GM12873 (cell line): Measurements from ENCODE around the gene NUB1.

ENCODE experiments used
- TF ChIP-seq, protein P1 (sequence below): IDR thresholded peaks from 2 replicates; pipeline ENCODE4 v1.5.1; 2012; ENCODE audit warnings: low read depth, mild to moderate bottlenecking, moderate library complexity, low read length, control low read depth; ENCODE audit not compliant: insufficient read depth; ENCODE audit errors: missing control alignments

Gene NUB1

DNA sequence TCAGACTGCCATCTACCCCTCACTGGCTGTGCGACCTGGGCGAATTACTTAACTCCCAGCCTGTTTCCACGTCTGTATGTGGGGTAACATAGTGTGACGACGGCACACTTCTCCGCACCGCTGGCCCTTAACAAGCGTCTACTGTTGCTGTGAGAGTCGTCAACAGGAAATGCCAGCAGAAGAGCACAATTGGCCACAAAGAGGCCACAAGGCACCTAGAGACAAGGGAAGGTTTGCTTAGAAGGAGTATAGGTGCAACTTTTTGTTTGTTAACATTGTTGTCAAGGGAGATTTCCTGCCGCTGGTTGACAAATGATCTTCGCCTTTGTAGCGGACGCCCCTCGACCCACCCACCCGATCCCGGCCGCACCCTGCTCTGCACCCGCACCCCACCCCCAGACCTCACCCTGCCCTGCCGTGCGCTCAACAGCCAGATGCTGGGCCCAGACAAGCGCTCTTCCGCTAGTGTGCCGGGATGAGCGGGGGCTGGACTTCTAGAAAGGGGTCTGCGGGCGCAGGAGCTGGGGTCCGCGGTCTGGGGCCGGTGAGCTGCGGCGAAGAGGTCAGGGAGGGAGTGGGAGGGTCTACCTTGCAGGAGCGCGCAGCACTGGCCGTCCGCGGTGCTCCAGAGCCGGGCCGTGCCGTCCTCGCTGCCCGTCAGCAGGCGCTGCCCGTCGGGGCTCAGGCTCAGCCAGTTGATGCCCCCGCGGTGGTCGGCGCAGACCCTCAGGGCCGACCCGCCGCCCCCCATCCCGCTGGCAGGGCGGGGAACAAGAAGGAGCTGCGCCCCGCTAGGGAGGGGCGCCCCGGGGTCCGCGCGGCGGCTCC is 67.4 kb downstream of the NUB1 start:
- TF ChIP-seq, protein P1, sequence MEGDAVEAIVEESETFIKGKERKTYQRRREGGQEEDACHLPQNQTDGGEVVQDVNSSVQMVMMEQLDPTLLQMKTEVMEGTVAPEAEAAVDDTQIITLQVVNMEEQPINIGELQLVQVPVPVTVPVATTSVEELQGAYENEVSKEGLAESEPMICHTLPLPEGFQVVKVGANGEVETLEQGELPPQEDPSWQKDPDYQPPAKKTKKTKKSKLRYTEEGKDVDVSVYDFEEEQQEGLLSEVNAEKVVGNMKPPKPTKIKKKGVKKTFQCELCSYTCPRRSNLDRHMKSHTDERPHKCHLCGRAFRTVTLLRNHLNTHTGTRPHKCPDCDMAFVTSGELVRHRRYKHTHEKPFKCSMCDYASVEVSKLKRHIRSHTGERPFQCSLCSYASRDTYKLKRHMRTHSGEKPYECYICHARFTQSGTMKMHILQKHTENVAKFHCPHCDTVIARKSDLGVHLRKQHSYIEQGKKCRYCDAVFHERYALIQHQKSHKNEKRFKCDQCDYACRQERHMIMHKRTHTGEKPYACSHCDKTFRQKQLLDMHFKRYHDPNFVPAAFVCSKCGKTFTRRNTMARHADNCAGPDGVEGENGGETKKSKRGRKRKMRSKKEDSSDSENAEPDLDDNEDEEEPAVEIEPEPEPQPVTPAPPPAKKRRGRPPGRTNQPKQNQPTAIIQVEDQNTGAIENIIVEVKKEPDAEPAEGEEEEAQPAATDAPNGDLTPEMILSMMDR: no peak

DNA sequence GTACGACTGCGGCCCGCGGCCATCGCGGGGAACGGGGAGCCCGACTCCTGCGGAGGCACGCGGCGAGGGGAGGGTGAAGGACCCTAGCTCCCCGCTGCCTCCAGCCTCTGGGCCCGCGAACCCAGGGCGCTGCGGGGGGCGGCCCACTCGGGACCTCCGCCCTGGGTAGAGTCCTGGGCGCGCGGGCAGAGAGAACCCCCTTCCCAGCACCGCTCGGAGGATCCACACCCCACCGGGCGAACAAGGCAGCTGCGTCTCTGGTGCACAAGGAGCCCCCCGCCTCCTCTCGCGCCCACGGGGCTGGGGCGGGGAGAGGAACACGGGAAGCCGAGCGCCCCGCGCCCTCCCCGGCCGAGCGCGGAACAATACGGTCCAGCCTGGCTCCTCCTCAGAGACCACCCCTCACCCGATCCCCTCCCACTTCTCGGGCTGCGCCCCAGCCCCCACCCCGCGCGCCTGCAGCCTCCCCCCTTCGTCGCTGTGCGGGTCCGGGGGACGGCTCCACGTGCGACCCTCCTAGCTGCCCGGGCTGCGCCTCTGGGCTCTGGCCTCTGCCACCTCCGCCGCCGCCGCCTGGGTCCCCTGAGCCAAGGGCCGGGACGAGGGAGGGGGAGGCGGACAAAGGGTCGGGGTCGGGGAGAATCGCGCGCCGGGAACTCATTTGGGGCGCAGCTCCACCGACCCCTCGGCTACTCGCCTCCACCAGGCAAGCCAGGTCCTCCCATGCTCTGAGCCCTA is 68.2 kb downstream of the NUB1 start, which contains the start of gene WDR86:
Gene WDR86, minus strand, starts transcription at position 372 of the 738 bp plus-strand sequence. CDS start 449 bp downstream, outside the sequence.
- TF ChIP-seq, protein P1: no peak

DNA sequence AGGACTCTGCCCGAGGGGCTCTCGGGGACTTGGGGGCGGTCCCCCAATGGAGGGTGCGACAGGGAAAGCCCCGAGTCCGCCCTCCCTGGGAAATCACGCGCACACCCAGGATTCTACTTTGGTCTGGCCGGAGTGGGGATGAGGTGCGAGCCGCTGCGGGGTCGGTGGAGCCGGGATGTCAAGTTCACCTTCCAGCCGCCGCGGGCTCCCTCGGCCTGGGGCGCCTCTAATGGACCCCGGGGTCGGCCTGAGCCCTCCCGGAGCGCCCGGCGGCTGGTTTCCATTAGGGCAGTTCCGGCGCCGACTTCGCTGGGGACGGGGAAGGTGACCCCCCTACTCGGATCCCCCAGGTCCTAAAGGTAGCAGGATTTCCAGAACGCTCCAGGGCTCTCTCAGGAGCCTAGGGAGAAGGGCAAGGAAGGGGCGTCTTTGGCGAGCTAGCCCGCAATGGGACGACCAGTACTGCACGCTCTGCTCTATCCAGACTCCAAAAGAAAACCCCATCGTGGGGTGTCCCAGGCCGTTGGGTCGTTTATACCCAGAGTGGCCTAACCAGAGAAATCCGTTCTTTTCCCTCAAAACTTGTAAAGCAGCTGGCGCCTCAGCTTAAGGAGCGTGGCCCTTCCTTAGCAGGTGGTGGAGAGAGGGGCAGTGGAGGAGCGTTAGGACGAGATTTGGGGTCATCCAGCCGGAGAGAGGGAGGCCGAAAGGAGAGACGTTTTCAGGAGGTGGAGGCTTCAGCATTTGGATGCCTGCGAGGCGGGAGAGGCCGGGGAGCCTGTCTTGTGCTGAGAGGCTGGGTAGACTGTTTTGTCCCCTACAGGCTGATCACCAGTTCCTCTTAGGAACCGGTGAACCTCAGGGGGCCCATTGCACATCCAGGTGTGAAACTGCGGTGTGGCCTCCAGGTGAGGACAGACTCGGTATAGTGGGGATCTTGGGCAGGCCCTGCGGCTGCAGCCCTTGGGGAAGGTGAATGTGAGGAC is 69.1 kb downstream of the NUB1 start:
- TF ChIP-seq, protein P1: no peak

DNA sequence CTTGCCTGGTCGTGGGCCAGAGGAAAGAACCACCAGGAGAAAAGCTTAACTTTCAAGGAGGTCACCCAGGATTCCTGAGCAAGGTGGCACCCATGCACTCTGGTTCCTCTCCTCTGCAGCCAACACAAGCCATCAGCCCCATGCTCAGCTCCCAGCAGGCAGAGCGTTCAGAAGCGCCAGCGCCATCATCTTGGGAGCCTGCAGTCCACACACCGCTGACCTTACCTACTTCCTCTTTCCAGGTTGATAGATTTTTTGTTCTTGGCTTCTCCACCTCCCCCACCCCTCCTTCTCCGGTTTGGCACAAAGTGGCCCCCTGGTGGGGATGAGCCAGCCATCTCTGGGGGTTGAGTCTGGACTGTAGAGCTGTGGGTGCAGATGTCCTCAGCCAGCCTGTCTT is 69.9 kb downstream of the NUB1 start:
- TF ChIP-seq, protein P1: peak; percentile 11

DNA sequence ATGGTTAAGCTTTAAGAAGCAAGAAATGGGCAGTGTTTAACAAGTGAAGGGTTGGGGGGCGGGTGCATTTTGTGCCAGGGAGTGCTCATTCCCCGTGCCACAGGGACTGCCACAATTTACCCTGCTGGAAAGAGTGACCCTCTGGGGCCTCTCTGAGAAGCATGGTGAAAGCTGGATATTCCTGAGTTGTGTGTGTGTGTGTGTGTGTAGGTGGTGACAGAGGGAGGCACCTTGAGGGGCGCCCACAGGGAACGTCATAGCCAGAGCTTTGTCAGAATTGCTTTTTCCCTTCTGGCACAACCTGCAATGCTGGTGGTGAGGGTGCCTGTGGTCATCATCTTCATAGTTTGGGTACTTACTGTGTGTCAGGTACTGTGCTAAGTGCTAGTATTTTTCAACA is 70.7 kb downstream of the NUB1 start:
- TF ChIP-seq, protein P1: no peak

DNA sequence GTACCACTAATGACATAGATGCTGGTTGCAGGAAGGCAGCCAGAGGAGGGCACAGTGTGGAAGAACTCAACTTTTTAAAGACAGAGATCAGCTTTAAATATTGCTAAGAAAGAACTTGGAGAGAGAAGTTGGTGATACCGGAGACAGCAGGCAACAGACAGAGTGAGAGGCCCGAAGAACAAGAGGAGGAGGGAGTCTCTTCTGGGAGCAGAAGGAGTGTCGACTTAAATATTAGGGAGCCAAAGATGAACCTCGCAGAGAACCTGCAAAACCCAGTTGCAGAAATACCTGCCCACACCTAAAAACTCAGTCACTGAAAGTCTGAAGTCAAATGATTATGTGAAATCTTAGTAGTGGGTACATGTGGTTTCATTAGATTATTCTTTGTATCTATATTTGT is 71.6 kb downstream of the NUB1 start:
- TF ChIP-seq, protein P1: no peak
